HCT116 (cell line): ENCODE results near the gene GRIA4. TPM values are rescaled to one million over a fixed set of nuclear protein-coding genes. Genes with fewer than 3 reads are reported as not detected.

Source experiments
- ATAC-seq: fragments of 200-7000 bp; cut with Tn5 transposase; 2 replicates; pipeline ENCODE4 v1.9.1; 2020; ENCODE audit warnings: mild to moderate bottlenecking, moderate library complexity
- BruUV-seq: library from RNA; stranded (reverse); fragments of 400-500 nt; replicated peaks from 2 replicates; lab custom pipeline; 2021; lab: Mats Ljungman, UMichigan
- CTCF ChIA-PET: fragments of 300-600 bp; sonication (Branson Sonifier 250); formaldehyde crosslinking; loops from one replicate; lab custom pipeline; 2021; ENCODE audit warnings: antibody characterized with exemption; lab: Charles Lee
- POLR2A ChIA-PET: fragments of 300-600, 350-600 bp; sonication (Branson Sonifier 250); formaldehyde crosslinking; loops from one replicate; lab custom pipeline; 2021; ENCODE audit warnings: antibody characterized with exemption; lab: Charles Lee
- RAD21 ChIA-PET, 2 experiments: fragments of 300-600 bp; sonication (Branson Sonifier 250); formaldehyde crosslinking; loops; one replicate each; lab custom pipeline; 2023; ENCODE audit warnings: low total read pairs in 2 of 2; ENCODE audit not compliant: uncharacterized antibody in 2 of 2, unreplicated experiment in 2 of 2, low non-redundant PET in 1 of 2; lab: Charles Lee
- DNase-seq: peaks from one replicate; pipeline ENCODE4 v3.0.0-alpha.2; 2010; ENCODE audit warnings: low read depth, low spot score
- H2AFZ ChIP-seq: fragments of 200-600 bp; shearing (Covaris generic), sonication (generic); 2 replicates; pipeline ENCODE4 v1.6.1; 2017; ENCODE audit warnings: low read depth, mixed run types, mixed read lengths, antibody characterized with exemption, low read length; ENCODE audit not compliant: poor library complexity, severe bottlenecking
- H3K27ac ChIP-seq: 2 replicates; pipeline ENCODE4 v1.5.1; 2012; ENCODE audit warnings: low read depth, low read length
- H3K27me3 ChIP-seq: fragments of 200-600 bp; sonication (generic); 2 replicates; pipeline ENCODE4 v1.6.1; 2016; ENCODE audit warnings: mixed run types, low read length, mixed read lengths; ENCODE audit not compliant: insufficient read depth
- H3K36me3 ChIP-seq, 2 experiments: fragments of 200-500 bp in 1 of 2; fragments of 200-600 bp in 1 of 2; sonication (Bioruptor generic) in 1 of 2; sonication (generic) in 1 of 2; 2 replicates each; pipeline versions ENCODE4 v1.5.1 to v1.6.1; 2014 to 2016; ENCODE audit warnings: low read length in 2 of 2, inconsistent platforms in 1 of 2, mixed read lengths in 1 of 2, mixed run types in 1 of 2; ENCODE audit not compliant: insufficient read depth in 2 of 2, control insufficient read depth in 1 of 2
- H3K4me1 ChIP-seq, 2 experiments: fragments of 200-600 bp in 1 of 2; sonication (generic) in 1 of 2; 2 replicates each; pipeline versions ENCODE4 v1.5.1 to v1.6.1; 2012 to 2017; ENCODE audit warnings: low read length in 2 of 2, inconsistent platforms in 1 of 2, mild to moderate bottlenecking in 1 of 2, mixed read lengths in 1 of 2, mixed run types in 1 of 2, moderate library complexity in 1 of 2; ENCODE audit not compliant: insufficient read depth in 2 of 2, control insufficient read depth in 1 of 2
- H3K4me2 ChIP-seq: fragments of 200-600 bp; sonication (generic); 2 replicates; pipeline ENCODE4 v1.6.1; 2017; ENCODE audit warnings: mixed run types, low read length, mixed read lengths
- H3K4me3 ChIP-seq, 2 experiments: fragments of 200-600 bp in 1 of 2; sonication (generic) in 1 of 2; replicated peaks in 1 of 2; 2 replicates each; pipeline ENCODE4 v1.5.1; 2011 to 2016; ENCODE audit warnings: low read length in 2 of 2, control low read depth in 1 of 2, low read depth in 1 of 2, mild to moderate bottlenecking in 1 of 2, mixed read lengths in 1 of 2, mixed run types in 1 of 2
- H3K79me2 ChIP-seq: fragments of 200-600 bp; sonication (generic); 2 replicates; pipeline ENCODE4 v1.6.1; 2017; ENCODE audit warnings: mild to moderate bottlenecking, mixed run types, low read length, moderate library complexity, mixed read lengths; ENCODE audit not compliant: insufficient read depth
- H3K9ac ChIP-seq: fragments of 200-600 bp; sonication (generic); 2 replicates; pipeline ENCODE4 v1.6.1; 2016; ENCODE audit warnings: low read length, mixed read lengths
- H3K9me2 ChIP-seq: fragments of 200-600 bp; sonication (generic), shearing (Covaris generic); 2 replicates; pipeline ENCODE4 v1.6.1; 2017; ENCODE audit warnings: mixed run types, mild to moderate bottlenecking, moderate library complexity; ENCODE audit not compliant: insufficient read depth
- H3K9me3 ChIP-seq, 2 experiments: fragments of 200-500 bp in 1 of 2; fragments of 200-600 bp in 1 of 2; sonication (Bioruptor generic) in 1 of 2; sonication (generic) in 1 of 2; 2 replicates each; pipeline ENCODE4 v1.6.1; 2014 to 2017; ENCODE audit warnings: low read length in 2 of 2, mixed read lengths in 2 of 2, inconsistent platforms in 1 of 2, low read depth in 1 of 2, mild to moderate bottlenecking in 1 of 2, mixed run types in 1 of 2, moderate library complexity in 1 of 2; ENCODE audit not compliant: control insufficient read depth in 1 of 2, insufficient read depth in 1 of 2
- H4K20me1 ChIP-seq: fragments of 200-600 bp; sonication (generic), shearing (Covaris generic); 2 replicates; pipeline ENCODE4 v1.6.1; 2017; ENCODE audit warnings: mixed run types, mild to moderate bottlenecking, moderate library complexity; ENCODE audit not compliant: insufficient read depth
- CEBPB ChIP-seq: IDR thresholded peaks from 2 replicates; pipeline ENCODE4 v1.6.1; 2012; ENCODE audit warnings: low read depth
- JUND ChIP-seq: IDR thresholded peaks from 2 replicates; pipeline ENCODE4 v1.6.1; 2012
- POLR2A ChIP-seq: IDR thresholded peaks from 2 replicates; pipeline ENCODE4 v1.7.0; 2011; ENCODE audit warnings: borderline replicate concordance; ENCODE audit not compliant: insufficient read depth, insufficient read length; ENCODE audit errors: extremely low read depth
- SIN3A ChIP-seq: IDR thresholded peaks from 2 replicates; pipeline ENCODE4 v1.6.1; 2012; ENCODE audit warnings: low read depth
- TCF7L2 ChIP-seq: IDR thresholded peaks from 2 replicates; pipeline ENCODE4 v1.7.0; 2011; ENCODE audit warnings: borderline replicate concordance, inconsistent platforms; ENCODE audit not compliant: insufficient read depth, insufficient read length; ENCODE audit errors: extremely low read depth
- ZFX ChIP-seq: fragments of 450-650 bp; IDR thresholded peaks from 2 replicates; pipeline ENCODE4 v1.6.1; 2017
- intact Hi-C: fragments of 100-400 bp; cut with micrococcal nuclease; formaldehyde crosslinking; loops from 2 replicates; pipeline ENCODE4 v1.10.0; 2022
- total RNA-seq: library from RNA; stranded (reverse); gene quantifications from one replicate; pipeline ENCODE4 v1.2.1, GENCODE V29; 2021; ENCODE audit not compliant: unreplicated experiment
- TF ChIP-seq, protein P1 (sequence below): IDR thresholded peaks from 2 replicates; pipeline ENCODE4 v1.6.1; 2012; ENCODE audit warnings: low read depth
- TF ChIP-seq, protein P2 (sequence below), 3 experiments: fragments of 200-600 bp in 1 of 3; sonication (generic) in 1 of 3; IDR thresholded peaks in 2 of 3; conservative IDR thresholded peaks in 1 of 3; 2 replicates each; pipeline ENCODE4 v1.5.1; 2012 to 2017; ENCODE audit warnings: low read depth in 2 of 3, low read length in 2 of 3, antibody characterized with exemption in 1 of 3, borderline replicate concordance in 1 of 3, control low read depth in 1 of 3, mild to moderate bottlenecking in 1 of 3, mixed read lengths in 1 of 3, mixed run types in 1 of 3, moderate library complexity in 1 of 3; ENCODE audit not compliant: insufficient read depth in 1 of 3

GRIA4 gene
- total RNA-seq, 1 experiment from 2014 or later = not detected

DNA sequence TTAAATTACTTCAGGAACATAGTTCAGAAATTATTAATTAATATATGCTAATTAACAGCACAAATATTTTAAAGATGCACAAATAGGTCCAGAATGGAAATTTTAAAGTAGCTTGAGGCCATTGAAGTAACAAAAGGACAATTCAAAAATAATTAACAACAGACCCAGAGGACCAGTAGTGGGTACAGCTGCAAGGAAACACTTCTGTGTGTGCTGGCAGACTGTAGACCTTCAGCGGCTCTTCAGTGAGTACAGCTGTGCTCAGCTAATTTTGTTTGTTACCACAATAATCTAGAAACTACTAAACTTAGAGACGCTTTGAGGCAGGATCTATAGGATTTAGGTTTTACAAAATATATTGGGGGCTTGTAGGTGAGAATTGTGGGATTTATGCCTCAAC is 103.8 kb downstream of the GRIA4 start:
- DNase-seq (no peak), ATAC-seq (no peak)
- no peaks in the 10 kb centered on the region for H3K79me2 ChIP-seq
- no peak overlapping the region for H3K9ac ChIP-seq
- no peaks in the 10 kb centered on the region for H3K9me3 ChIP-seq
- H3K27me3 ChIP-seq = no peaks in the 10 kb centered on the region
- no peaks in the 10 kb centered on the region; the same call in 1 of the 2 replicates for H4K20me1 ChIP-seq
- BruUV-seq = no TSS peak
- no peaks in the 10 kb centered on the region for H3K9me2 ChIP-seq
- H3K4me1 ChIP-seq = no peaks in the 10 kb centered on the region
- H2AFZ ChIP-seq = no peak overlapping the region
- no peaks in the 10 kb centered on the region for H3K36me3 ChIP-seq
- ChIA-PET RAD21 (no interaction called here), POLR2A (no interaction called here), CTCF (no interaction called here)
- H3K27ac ChIP-seq = no peak overlapping the region
- H3K4me2 ChIP-seq = no peak overlapping the region
- intact Hi-C loops = no loop called here
- TF ChIP-seq ZFX (no peak), POLR2A (no peak), SIN3A (no peak), JUND (no peak), CEBPB (no peak), TCF7L2 (no peak)
- TF ChIP-seq, protein P1, sequence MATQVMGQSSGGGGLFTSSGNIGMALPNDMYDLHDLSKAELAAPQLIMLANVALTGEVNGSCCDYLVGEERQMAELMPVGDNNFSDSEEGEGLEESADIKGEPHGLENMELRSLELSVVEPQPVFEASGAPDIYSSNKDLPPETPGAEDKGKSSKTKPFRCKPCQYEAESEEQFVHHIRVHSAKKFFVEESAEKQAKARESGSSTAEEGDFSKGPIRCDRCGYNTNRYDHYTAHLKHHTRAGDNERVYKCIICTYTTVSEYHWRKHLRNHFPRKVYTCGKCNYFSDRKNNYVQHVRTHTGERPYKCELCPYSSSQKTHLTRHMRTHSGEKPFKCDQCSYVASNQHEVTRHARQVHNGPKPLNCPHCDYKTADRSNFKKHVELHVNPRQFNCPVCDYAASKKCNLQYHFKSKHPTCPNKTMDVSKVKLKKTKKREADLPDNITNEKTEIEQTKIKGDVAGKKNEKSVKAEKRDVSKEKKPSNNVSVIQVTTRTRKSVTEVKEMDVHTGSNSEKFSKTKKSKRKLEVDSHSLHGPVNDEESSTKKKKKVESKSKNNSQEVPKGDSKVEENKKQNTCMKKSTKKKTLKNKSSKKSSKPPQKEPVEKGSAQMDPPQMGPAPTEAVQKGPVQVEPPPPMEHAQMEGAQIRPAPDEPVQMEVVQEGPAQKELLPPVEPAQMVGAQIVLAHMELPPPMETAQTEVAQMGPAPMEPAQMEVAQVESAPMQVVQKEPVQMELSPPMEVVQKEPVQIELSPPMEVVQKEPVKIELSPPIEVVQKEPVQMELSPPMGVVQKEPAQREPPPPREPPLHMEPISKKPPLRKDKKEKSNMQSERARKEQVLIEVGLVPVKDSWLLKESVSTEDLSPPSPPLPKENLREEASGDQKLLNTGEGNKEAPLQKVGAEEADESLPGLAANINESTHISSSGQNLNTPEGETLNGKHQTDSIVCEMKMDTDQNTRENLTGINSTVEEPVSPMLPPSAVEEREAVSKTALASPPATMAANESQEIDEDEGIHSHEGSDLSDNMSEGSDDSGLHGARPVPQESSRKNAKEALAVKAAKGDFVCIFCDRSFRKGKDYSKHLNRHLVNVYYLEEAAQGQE = no peak
- TF ChIP-seq, protein P2, sequence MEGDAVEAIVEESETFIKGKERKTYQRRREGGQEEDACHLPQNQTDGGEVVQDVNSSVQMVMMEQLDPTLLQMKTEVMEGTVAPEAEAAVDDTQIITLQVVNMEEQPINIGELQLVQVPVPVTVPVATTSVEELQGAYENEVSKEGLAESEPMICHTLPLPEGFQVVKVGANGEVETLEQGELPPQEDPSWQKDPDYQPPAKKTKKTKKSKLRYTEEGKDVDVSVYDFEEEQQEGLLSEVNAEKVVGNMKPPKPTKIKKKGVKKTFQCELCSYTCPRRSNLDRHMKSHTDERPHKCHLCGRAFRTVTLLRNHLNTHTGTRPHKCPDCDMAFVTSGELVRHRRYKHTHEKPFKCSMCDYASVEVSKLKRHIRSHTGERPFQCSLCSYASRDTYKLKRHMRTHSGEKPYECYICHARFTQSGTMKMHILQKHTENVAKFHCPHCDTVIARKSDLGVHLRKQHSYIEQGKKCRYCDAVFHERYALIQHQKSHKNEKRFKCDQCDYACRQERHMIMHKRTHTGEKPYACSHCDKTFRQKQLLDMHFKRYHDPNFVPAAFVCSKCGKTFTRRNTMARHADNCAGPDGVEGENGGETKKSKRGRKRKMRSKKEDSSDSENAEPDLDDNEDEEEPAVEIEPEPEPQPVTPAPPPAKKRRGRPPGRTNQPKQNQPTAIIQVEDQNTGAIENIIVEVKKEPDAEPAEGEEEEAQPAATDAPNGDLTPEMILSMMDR (IDR thresholded peaks at IDR 0.05 in 2 of 3, conservative IDR thresholded peaks at IDR 0.05 in 1 of 3; ENCODE audit: borderline replicate concordance in 1 of 3, insufficient read depth in 1 of 3, low read depth in 2 of 3, low read length in 2 of 3) = no peak
- H3K4me3 ChIP-seq = no peak overlapping the region
